RPMI8226 (cell line): Measurements from ENCODE around the gene LTBP1.

Experiments
- DNase-seq: peaks from one replicate; pipeline ENCODE4 v3.0.0-alpha.2; 2015

Gene LTBP1

DNA sequence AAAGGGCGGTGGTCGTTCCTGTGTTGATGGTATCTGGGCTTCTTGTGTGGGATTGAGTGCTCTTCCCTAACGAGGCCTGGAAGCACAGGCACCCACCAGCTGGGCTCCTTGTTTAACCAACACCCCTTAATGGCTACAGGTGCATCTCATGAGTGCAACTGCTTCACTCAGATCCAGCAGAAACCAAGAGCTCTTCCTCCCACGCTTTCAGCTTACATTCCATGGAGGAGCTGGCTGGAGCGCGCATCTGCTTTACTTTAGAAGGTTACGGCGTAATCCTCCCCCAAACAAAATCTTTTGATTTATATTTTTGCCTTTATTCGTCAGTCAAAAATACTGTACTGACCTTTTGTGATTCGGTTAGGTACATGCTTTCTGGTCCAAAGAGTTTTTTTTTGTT lies 174.7 kb downstream of the LTBP1 start:
- no peak for DNase-seq

DNA sequence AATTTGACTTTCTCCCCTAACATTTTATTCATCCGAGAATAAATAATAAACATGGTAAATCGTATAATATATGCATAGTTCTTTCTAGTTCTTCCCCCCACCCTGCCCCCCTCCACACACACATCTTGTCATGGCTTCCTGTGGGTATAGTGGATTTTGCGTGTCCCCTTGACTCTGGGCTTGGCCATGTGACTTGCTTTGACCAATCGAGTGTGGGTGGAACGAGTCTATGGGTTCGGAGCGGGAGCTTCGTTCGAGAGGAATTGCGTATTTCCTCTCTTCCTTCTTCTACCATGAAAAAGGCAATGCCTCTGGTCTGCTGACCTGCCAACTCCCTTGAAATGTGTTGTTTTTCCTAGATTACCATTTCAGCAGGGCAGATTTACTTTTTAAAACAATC lies 175.2 kb downstream of the LTBP1 start:
- no peak for DNase-seq

DNA sequence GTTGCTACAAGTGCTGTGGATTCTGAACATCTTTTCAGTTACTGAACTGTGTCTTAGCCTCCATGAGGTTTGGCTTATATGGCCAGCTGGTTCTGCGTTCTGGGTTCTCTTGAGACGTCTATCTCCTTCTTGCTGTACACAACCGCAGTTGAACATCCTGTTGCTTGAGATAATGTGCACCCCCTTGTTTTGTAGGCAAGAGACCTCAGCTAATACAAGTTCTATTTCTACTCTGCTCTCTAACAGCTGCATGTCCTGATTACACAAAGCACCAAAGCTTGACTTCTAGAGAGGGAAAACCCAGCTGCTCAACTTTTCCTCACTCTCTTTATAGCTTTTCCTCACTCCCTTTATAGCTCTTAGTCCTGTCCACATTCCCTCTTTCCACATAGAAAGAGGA lies 176.0 kb downstream of the LTBP1 start:
- DNase-seq: no peak

DNA sequence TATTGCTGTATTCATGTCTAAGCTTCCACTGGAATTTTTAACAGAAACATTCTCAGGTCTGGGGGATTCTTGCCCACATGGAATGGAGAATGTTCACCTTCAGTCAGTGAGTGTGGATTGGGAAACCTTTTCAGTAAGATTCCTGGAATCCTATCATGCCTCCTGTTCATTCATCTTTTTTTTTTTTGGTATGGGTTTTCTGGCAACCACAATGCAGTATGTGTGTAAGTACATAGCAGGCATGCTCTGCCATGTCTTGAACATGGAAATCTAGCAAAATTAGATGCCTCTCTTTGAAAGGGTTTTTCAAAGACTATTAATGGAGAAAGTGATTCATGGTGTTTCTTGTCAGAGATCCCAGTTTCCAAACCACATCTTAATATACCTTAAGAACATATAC lies 176.5 kb downstream of the LTBP1 start:
- DNase-seq: no peak

DNA sequence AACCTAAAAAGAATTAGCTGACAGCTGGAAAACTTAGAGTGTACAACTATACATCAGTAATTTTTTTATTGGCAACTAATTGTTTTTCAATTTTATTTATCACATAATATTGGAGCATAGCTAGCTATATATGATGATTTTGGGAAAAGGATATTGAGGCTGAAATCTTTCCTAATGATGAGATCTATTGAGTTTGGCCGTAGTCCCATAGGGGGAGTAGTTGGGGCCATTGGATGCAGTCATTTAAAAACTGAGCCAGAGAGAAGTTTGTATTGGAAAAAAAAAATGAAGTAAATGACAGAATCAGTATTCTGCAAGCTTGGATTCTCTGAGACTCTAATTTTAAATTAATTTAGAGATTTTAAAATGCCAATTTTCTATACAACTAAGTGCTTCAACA lies 179.8 kb downstream of the LTBP1 start:
- no peak for DNase-seq

DNA sequence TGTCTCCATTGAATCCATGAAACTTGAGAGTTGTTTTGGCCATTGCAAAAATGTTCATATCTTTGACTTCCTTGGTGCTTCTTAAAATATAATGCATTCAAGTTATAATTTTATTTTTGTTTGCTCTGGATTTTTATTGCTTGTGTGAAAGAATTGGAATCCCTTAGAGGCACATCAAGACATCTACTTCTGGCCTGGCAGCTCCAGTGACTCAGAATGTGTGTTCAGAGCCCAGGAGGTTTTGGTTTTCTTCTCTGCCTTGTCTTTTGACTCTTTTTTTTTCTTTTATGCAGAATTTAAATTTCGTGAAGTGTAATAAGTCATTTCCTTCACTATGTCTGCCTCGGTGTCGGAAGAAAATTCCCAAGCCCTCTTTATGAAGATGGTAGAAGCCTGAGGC lies 180.2 kb downstream of the LTBP1 start:
- DNase-seq: no peak

DNA sequence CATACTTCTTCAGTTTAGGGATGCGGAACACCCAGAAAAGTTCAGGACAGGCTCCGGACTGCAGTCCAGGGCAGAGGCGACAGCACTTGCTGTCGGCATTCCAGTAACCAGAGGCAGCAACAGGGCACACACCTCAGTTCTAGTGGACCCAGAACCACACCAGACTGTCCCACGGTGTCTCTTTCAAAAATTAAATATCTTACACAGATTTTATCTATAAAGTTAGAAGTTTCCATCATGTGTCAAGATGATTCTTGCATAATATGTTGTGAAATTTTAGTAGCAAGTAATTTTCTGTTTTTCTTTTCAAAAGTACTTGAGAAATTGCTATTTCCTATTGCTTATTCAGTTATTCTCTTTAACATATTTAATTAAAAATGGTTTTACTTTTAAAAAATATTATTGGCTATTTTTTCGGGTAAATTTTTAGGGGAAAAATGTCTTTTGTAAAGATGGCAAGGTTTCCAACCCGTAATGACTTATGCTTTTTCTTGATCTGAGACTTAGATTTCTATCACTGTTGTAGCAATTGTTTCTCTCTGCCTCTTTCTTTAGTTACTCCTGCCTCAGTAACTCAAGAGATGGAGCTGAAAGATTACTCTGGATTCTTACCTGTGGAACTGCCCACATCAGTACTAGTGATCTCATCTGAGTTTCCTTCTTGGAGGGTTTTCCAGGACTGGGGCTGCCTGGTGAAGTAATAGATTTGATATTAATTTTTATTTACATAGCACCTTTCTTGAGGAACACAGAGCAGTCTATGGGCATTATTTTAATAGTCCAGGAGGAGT lies 182.7 kb downstream of the LTBP1 start:
- no peak for DNase-seq

DNA sequence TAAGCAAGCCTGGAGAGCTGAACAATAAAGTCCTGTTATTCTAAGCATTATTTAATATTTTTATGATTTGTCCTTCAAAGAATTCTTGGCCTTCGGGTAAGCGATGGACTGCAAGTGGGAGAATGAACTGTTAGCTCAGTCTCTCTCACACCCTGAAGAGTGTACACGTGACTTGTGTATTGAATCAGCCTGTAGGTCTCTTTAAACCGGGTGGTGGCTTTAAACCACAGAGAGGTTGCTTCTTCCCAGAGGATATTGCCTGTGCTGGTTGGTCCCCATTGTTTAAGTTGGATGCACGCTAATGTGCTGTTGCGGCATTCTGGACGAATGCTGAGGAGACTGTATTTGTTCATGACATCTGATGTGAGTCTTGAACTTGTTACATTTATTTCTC lies 183.3 kb downstream of the LTBP1 start:
- no peak for DNase-seq

DNA sequence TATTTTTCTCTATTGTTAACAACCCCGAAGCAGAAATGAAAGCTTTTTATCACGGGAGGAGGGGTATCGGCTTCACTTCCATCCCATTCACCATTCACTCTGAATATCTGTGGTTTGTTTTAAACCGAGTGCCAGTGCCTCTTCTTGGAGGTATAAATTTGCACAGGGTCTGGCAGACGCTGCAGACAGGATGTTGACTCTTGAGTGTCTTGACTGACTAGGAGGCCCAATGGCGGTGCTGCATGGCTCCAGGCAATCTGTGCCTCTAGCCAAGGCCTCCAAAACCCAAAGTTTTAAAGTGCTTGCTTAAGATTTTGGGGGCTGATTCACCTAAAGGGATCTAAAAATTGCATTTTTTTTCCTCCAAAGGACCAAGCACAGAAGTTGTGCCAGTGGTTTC lies 183.8 kb downstream of the LTBP1 start:
- no peak for DNase-seq

DNA sequence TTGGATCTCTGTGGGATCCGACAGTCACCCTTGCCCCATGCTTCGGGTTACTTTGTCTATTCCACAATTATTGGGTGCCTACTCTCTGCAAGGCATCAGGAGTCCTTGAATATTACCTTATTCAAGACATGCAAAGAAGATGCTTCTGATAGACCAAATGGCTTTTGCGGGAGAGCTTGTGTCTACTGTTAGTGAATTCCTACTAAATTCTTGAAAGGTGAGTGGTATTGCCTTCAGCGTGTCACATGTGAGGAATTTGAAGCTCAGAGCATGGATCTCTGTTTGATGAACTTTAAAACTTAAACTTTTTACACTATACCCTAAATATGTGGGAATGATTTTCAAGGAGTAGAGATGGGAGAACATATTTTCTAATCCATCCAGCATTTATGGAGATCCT lies 184.4 kb downstream of the LTBP1 start:
- DNase-seq: no peak

DNA sequence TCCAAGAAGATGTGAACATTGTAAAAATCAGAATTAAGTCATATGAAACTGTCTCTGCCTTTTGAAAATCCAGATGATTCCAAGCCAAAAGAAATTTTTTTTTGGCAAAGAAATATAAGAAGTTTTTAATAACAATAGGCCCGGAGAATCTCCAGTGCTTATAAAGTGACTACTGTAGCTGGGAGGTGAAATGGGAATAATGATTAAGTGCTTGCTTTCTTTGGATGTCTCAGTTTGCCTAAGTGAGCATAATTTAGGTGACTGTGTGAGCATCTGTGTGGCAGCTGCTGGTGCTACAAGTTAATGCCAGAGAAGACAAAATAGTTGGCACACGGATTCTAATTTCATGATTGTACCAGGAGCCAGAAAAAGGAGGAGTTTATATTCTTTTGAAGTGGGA lies 185.0 kb downstream of the LTBP1 start:
- DNase-seq: no peak

DNA sequence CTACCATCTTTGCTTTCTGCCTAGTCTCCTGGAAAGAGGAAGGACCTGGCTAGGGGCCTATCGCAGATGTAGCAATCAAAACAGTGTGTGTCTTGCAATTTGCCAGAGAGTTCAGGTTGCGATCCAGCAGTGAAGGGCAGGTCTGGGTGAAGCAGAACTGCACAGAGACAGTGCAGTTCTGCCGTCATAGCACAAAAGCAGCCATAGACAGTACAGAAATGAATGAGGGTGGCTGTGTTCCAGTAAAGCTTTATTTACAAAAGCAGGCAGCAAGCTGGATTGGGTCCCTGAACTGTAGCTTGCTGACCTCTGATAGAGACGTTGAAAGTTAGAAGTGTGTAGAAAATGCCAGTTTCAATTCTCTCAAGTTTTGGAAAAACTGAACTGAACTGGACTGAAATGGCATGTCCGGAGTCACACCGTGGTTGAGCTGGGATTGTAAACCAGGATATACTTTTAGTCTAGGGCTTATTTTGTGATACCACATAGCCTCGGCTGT lies 186.8 kb downstream of the LTBP1 start:
- no peak for DNase-seq

DNA sequence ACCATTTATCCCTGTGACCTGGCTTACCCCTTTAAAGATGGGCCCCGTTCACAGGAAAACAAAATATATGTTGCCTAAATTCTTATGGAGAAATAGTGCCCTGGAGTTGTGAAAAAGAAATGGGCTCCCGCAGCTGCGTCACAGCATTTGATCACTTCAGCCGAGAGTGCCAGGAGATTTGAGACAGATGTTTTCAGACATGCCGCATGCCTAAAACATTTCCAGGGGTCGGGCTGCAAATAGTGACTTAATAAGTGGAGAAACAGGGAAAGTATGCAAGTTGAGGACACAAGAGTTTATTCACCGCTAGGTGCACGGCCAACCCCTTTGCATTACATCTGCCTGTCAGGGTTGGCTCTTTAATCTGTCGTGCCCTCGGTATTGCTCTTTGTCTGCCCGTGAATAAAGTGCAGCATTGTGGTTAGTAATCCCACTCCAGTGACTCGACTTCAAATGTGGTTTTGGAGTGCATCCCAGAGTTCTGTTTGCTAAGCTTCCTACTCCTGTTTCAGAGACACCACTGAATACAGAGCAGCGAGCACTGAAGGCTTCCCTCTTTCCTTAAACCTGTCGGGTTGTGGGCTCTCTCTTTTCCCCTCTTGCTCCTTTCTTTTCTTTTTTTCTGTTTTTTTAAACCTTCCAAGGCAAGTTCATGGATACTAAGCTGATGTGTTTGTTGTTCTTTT lies 187.5 kb downstream of the LTBP1 start:
- DNase-seq: no peak

DNA sequence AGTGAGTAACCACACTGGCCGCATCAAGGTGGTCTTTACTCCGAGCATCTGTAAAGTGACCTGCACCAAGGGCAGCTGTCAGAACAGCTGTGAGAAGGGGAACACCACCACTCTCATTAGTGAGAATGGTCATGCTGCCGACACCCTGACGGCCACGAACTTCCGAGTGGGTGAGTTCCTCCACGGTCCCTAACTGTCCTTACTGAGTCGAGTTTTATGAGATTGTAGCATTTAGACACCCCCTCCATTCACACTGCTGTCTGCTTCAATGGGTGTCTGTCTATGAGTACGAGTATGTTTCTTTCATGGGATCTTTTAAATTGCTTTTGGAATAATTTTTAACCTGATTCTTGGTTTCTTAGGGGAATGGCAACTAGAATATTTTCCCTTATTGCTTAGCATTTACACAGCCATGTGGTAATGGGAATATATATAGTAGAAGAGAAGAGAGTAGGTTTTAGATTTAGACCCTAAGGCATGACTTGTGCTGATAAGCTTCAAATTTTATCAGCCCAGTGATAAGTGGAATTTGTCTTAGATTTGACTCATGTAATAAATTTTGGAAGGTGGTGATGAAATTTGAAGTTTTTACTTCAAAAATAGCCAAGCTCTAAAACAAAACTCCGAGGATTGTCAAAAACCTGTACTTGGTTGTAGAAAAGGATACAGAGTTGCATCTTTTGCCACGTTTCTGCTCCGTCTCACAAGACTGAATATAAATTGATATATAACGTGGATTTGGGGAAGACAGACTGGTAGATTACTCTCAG lies 188.2 kb downstream of the LTBP1 start:
- DNase-seq: no peak

DNA sequence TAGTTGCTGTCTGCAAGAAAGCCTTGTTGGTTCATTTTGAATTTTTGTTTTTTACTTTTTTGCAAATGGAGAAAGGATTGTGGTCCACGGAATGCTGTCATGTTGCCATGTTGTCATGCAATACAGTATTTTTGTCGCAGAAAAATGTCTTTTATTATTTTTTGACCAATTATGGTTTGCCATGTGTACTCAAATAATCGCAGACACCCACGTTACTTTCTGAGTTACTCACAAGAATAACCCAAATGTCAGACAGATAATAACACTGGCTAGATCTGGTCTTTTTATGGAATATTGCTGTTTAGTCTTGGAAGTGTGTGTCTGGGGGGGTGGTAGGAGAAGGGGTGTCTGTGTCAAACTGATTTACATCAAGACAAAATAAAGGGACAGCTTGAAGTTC lies 188.9 kb downstream of the LTBP1 start:
- no peak for DNase-seq

DNA sequence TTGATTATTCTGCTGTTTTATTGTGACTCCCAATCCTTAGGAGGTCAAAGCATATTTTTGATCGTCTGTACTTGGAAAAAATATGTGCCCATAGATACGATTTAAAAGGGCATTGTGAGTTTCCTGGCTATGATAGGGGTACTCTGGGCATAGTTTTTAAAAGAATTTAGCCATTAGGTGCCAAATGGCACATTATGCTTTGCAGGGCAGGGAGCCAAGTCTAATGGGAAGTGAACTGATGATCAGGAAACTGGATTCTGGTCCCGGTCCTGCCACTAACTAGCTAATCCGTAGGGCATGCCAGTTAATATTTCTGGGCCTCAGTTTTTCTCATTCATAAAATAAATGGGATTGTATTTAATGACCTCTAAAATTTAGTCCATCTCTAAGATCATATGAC lies 189.3 kb downstream of the LTBP1 start:
- DNase-seq: no peak

DNA sequence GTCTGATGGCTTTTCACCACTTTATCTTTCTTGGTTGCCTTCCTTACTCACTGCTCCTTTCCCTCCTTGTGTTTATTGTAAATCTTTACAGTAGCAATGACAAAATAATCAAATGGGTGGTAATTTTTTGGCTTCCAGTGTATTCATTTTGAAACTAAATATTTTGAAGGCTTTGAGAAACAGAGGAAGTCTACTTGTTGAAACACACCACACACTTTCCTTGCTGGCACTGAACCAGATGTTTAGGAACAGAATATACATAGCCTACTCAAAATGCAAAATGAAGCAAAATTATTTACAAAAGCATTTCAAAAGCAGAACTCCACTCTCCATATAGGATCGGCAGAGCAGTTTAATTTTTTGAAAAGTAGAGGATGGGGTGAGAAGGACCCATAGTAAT lies 189.8 kb downstream of the LTBP1 start:
- DNase-seq: no peak

DNA sequence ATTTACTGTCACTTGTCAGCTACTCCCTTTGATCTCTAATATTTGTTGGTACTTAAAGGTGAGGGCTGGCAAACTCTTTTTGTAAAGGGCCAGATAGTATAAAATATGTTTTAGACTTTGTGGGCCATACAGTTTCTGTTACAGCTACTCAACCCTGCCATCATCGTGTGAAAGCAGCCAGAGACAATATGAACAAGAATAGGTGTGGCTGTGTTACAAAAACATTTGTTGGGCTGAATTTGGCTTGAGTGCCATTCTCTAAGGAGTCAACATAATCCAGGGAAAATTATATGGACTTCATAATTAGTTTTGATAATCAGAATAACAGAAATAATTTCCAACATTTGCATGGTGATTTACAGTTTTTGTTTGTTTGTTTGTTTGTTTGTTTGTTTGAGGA lies 190.6 kb downstream of the LTBP1 start:
- DNase-seq: no peak

DNA sequence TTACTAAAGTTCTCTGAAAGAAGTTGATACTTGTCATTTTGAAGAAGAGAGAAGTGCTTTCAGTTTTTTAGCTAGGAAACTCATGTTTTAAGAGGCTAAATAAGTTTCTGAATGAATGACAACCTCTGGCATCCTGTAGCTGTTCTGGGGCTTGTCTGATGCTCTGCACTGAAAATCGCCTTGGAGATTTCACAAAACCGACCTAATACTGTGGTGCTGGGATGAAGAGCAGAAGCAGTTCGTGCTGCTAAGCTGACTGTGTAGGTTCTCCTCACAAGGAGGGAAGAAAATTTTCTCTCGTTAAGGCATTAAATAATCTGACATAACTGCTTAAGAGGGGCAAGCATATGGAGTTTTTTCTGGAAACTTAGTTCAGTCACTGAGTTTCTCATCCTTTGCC lies 193.2 kb downstream of the LTBP1 start:
- DNase-seq: no peak

DNA sequence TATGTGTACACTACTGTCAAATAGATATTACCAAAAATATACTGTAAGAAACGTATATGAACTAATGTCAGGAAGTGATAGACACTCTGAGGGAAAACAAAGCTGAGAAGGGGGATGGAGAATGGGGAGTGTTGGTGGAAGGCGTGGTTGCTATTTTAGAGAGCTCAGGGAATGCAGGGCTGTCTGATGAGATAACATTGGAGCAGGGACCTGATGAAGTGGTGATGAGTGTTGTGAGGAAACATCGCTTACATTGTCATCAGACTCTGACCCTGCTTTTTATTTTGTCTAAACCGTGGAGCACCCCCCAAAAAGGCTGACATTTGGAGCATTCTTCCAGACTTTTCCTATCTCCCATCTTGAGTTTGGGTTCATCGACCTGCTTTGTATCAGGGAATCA lies 194.7 kb downstream of the LTBP1 start:
- DNase-seq: no peak

DNA sequence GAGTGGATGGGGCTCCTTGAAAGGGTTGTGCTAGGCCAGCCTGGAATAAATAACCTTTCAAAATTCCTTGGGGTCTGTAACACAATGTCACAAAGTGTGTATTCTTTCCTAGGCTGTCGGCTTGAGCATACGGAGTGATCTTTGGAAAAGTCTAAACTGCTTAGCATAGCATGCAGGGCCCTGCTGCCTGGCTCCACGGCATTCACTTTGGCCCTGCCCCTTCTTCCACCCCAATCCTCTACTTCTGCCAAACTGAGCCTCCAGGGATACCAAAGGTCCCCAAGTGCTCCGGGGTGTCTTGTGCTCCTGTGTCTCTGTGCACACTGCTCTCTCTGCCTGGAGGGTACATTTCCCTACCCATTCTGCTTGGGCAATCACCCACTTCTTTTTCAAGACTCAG lies 196.1 kb downstream of the LTBP1 start:
- no peak for DNase-seq

DNA sequence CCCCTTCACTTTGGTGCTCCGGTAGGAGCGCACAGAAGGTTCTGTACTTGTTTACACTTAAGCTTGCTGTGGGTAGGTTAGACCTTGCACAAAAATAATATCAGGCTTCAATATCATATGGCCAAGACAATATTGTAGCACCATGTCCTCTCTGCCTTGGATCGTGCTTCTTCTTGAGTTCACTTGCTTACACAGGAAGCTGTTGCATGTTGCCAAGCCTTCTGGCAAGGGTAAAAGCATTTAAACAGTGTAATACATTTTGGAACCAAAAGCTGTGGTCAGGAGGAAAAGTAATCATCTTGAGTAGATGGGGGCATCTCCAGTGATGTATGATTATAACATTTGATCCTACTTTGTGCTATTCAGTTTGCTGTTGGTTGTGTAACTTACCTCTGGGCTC lies 197.5 kb downstream of the LTBP1 start:
- DNase-seq: no peak

DNA sequence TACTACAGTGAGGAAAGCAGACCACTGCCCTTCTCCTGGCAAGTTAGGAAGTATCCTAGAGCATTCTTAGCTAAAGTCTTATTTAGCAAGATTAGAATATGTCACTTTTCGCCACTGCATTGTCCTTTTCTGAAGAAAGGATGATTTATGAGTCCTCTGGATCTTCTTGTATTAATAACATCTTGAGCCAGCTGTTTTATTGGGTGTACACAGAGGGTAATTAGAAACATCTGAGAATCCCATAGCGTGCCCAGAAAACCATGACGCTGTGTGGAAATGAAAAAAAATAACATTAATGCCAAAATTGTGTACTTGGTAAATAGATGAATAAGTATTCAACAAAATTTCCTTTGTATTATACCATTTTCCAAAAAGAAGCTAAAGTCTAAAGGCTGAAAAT lies 198.7 kb downstream of the LTBP1 start:
- no peak for DNase-seq

DNA sequence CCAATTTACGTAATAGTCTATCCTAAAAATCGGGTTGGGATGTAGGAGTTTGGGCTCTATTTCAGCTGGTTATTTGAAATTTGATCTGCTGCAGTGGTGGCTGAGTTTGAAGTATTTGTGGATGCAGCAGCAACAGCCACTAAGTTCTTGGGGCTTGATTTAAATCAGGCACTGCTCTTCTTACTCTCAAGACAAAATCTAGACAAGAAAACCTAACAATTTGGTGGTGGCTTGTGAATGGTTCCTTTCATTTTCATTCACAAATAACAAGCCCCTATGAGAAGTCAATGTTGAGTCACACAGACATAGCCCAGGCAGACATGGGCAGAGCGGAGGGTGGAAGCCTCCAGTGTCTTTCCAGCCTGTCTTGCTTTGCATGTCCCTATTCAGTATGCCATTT lies 199.3 kb downstream of the LTBP1 start:
- no peak for DNase-seq
